A673 (cell line): ENCODE measurements around the gene RBM19. TPM values are rescaled to one million over a fixed set of nuclear protein-coding genes. Genes with fewer than 3 reads are reported as not detected.

Experiments
- BruUV-seq: library from RNA; stranded (reverse); fragments of 400-500 nt; replicated peaks from 2 replicates; lab custom pipeline; 2021; lab: Mats Ljungman, UMichigan
- CTCF ChIA-PET: fragments of 300-600 bp; sonication (Branson Sonifier 250); formaldehyde crosslinking; loops from one replicate; lab custom pipeline; 2022; ENCODE audit warnings: antibody characterized with exemption; lab: Charles Lee
- POLR2A ChIA-PET: fragments of 300-600 bp; sonication (Branson Sonifier 250); formaldehyde crosslinking; loops from one replicate; lab custom pipeline; 2022; ENCODE audit warnings: antibody characterized with exemption; ENCODE audit not compliant: low non-redundant PET; lab: Charles Lee
- DNase-seq: peaks from one replicate; pipeline ENCODE4 v3.0.0-alpha.2; 2015; ENCODE audit warnings: low spot score
- H3K27ac ChIP-seq: fragments of 200-600 bp; sonication (generic); 2 replicates; pipeline ENCODE4 v1.5.1; 2016; ENCODE audit warnings: mixed run types, low read depth, mild to moderate bottlenecking, mixed read lengths, antibody characterized with exemption, low read length; ENCODE audit not compliant: poor library complexity, severe bottlenecking
- H3K27me3 ChIP-seq: fragments of 200-600 bp; sonication (generic); replicated peaks from 2 replicates; pipeline ENCODE4 v1.6.1; 2017; ENCODE audit warnings: mixed run types, low read depth, mild to moderate bottlenecking, mixed read lengths, antibody characterized with exemption, low read length; ENCODE audit not compliant: insufficient read depth, poor library complexity
- H3K36me3 ChIP-seq: fragments of 200-600 bp; sonication (generic); 2 replicates; pipeline ENCODE4 v1.6.1; 2016; ENCODE audit warnings: mixed run types, mild to moderate bottlenecking, mixed read lengths, antibody characterized with exemption, low read length; ENCODE audit not compliant: insufficient read depth, poor library complexity, severe bottlenecking
- H3K4me1 ChIP-seq: fragments of 200-600 bp; sonication (generic); 2 replicates; pipeline ENCODE4 v1.6.1; 2017; ENCODE audit warnings: mixed run types, mild to moderate bottlenecking, mixed read lengths, antibody characterized with exemption, low read length; ENCODE audit not compliant: insufficient read depth, poor library complexity, severe bottlenecking
- H3K4me3 ChIP-seq: fragments of 200-600 bp; sonication (generic); 2 replicates; pipeline ENCODE4 v1.5.1; 2016; ENCODE audit warnings: low read depth, mixed run types, mild to moderate bottlenecking, mixed read lengths, low read length; ENCODE audit not compliant: poor library complexity, severe bottlenecking
- H3K9me3 ChIP-seq: fragments of 200-600 bp; sonication (generic); 2 replicates; pipeline ENCODE4 v1.6.1; 2016; ENCODE audit warnings: mixed run types, low read depth, mild to moderate bottlenecking, mixed read lengths, antibody characterized with exemption, low read length; ENCODE audit not compliant: poor library complexity, severe bottlenecking
- EZH2 ChIP-seq: fragments of 200-600 bp; sonication (generic); IDR thresholded peaks from 2 replicates; pipeline ENCODE4 v1.6.1; 2017; ENCODE audit warnings: borderline replicate concordance, low read depth, mild to moderate bottlenecking, mixed read lengths, antibody characterized with exemption, low read length; ENCODE audit not compliant: poor library complexity, severe bottlenecking
- intact Hi-C: fragments of 100-400 bp; cut with micrococcal nuclease; formaldehyde crosslinking; loops from one replicate; pipeline ENCODE4 v1.10.0; 2022; ENCODE audit not compliant: unreplicated experiment
- total RNA-seq: library from RNA; stranded (reverse); gene quantifications from 2 replicates; pipeline ENCODE4 v1.2.3, GENCODE V29; 2021
- TF ChIP-seq, protein P1 (sequence below): fragments of 300-800, 200-600 bp; sonication (generic); conservative IDR thresholded peaks from 2 replicates; pipeline ENCODE4 v1.5.1; 2017; ENCODE audit warnings: low read depth, mild to moderate bottlenecking, antibody characterized with exemption, low read length, moderate library complexity, mixed read lengths

The RBM19 gene
- total RNA-seq, 1 experiment from 2014 or later, result 47.1 TPM

DNA sequence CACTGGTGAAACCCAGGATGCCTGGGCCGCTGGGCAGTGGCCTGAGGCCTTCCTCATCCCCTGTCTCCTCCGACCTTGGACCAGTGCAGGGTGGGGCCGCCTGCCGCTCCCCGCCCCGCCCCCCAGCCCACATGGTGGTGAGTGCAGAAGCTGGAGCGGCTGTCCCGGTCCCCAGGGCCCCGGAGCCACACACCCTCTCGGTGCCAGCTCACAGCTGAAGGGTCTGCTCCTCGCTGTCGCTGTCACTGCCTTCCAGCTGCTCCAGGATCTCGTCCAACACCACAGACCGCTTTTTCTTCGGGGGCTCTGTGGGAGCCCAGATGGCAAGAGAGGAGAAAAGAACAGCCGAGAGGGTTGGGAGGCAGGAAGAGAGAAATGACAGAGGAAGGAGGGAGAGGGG lies 143.1 kb downstream of the RBM19 start:
- Histone ChIP-seq H3K27ac (no peak overlapping the region), H3K36me3 (no peaks in the 10 kb centered on the region), H3K27me3 (no peaks in the 10 kb centered on the region), H3K4me3 (no peak overlapping the region), H3K4me1 (no peaks in the 10 kb centered on the region), H3K9me3 (no peaks in the 10 kb centered on the region)
- CTCF ChIA-PET, result no interaction called here
- BruUV-seq, result no TSS peak
- DNase-seq, result no peak
- intact Hi-C loops, result no loop called here
- TF ChIP-seq, protein P1, sequence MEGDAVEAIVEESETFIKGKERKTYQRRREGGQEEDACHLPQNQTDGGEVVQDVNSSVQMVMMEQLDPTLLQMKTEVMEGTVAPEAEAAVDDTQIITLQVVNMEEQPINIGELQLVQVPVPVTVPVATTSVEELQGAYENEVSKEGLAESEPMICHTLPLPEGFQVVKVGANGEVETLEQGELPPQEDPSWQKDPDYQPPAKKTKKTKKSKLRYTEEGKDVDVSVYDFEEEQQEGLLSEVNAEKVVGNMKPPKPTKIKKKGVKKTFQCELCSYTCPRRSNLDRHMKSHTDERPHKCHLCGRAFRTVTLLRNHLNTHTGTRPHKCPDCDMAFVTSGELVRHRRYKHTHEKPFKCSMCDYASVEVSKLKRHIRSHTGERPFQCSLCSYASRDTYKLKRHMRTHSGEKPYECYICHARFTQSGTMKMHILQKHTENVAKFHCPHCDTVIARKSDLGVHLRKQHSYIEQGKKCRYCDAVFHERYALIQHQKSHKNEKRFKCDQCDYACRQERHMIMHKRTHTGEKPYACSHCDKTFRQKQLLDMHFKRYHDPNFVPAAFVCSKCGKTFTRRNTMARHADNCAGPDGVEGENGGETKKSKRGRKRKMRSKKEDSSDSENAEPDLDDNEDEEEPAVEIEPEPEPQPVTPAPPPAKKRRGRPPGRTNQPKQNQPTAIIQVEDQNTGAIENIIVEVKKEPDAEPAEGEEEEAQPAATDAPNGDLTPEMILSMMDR, result no peak
- no peak for TF ChIP-seq EZH2
- POLR2A ChIA-PET, result no interaction called here

DNA sequence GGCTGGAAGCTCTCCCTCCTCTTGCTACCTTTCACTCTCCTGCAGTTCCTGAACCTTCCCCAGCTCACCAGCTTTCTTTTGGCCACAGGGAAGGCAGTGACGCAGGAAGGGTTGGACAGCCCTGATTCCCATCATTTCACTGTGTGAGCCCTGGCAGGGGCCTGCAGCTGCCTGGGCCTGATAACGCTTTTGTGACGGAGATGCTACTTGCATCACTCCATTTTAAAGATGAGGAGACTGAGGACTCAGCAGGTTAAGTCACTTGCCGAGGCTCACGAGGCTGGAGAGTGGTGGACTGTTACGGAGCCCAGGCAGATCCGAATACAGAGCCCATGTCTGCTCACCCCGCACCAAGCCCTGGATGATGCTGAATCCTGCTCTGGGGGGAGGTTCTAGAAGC lies 145.3 kb downstream of the RBM19 start:
- no peak for TF ChIP-seq EZH2
- TF ChIP-seq, protein P1, result no peak
- ChIA-PET CTCF (no interaction called here), POLR2A (no interaction called here)
- no TSS peak for BruUV-seq
- DNase-seq, result no peak
- intact Hi-C loops, result no loop called here
- H3K4me1 ChIP-seq, result no peaks in the 10 kb centered on the region
- H3K27me3 ChIP-seq, result no peaks in the 10 kb centered on the region
- H3K9me3 ChIP-seq, result no peaks in the 10 kb centered on the region
- H3K36me3 ChIP-seq, result no peaks in the 10 kb centered on the region
- no peak overlapping the region for H3K27ac ChIP-seq
- no peak overlapping the region for H3K4me3 ChIP-seq

DNA sequence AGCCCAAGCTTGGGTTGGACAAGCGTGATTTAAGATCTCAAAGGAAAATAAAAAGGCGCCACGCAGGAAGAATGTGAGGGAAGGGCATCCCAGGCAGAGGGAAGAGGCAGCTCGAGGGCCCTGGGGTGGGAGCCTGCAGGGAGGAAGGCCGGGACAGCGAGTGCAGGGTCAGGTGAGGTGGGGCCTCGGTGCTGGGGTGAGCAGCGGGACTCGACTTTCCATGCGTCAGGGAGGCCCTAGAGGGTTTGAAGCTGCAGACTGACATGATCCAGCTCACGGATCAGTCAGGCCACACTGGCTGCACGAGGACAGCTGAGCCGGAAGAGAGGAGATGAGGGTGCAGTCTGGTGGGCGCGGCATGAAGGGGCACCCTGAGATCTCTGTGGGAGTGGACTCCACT lies 145.8 kb downstream of the RBM19 start:
- no peaks in the 10 kb centered on the region for H3K36me3 ChIP-seq
- POLR2A ChIA-PET, result no interaction called here
- H3K27me3 ChIP-seq, result no peaks in the 10 kb centered on the region
- TF ChIP-seq EZH2, result no peak
- TF ChIP-seq, protein P1, result no peak
- no peak for DNase-seq
- BruUV-seq, result no TSS peak
- no peaks in the 10 kb centered on the region for H3K9me3 ChIP-seq
- no peak overlapping the region for H3K27ac ChIP-seq
- intact Hi-C loops, result no loop called here
- H3K4me1 ChIP-seq, result no peaks in the 10 kb centered on the region
- CTCF ChIA-PET, result interaction anchor here (0.7 kb wide), 1 partner anchor 42 kb away, joined by 3 read pairs; no protein-coding TSS in a partner anchor
- H3K4me3 ChIP-seq, result no peak overlapping the region
